Breast epithelium (tissue), 3 donors: ENCODE data around the gene DPYD.

ENCODE experiments used
- POLR2A ChIP-seq: fragments of 450-650 bp; IDR thresholded peaks from one replicate; pipeline ENCODE4 v1.6.1; 2016; ENCODE audit warnings: antibody characterized with exemption, mild to moderate bottlenecking, moderate library complexity
- TF ChIP-seq, protein P1 (sequence below), 3 donors: fragments of 450-650 bp; IDR thresholded peaks; one replicate each; pipeline ENCODE4 v1.5.1; 2016 to 2017; ENCODE audit warnings: antibody characterized with exemption in 3 of 3, mild to moderate bottlenecking in 3 of 3, moderate library complexity in 3 of 3

DNA sequence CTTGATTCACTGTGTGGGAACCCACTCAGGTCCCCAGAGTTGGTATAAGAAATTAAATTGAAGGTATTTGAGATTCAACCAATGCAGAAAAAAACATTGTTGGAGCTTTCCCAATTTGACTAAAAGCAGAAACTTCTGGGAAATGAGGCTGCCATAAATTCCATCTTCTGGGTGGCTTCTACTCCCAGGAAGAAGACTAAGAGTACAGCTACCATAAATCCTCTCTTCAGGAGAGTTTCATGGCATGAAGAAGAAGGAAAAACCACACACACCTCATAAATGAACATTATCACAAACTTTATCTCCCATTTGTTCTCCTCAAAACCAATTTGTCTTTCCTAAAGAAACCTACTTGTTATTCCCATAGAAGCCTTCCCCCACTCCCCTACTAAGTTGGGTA, 283.9 kb downstream of the DPYD start:
- TF ChIP-seq, protein P1, sequence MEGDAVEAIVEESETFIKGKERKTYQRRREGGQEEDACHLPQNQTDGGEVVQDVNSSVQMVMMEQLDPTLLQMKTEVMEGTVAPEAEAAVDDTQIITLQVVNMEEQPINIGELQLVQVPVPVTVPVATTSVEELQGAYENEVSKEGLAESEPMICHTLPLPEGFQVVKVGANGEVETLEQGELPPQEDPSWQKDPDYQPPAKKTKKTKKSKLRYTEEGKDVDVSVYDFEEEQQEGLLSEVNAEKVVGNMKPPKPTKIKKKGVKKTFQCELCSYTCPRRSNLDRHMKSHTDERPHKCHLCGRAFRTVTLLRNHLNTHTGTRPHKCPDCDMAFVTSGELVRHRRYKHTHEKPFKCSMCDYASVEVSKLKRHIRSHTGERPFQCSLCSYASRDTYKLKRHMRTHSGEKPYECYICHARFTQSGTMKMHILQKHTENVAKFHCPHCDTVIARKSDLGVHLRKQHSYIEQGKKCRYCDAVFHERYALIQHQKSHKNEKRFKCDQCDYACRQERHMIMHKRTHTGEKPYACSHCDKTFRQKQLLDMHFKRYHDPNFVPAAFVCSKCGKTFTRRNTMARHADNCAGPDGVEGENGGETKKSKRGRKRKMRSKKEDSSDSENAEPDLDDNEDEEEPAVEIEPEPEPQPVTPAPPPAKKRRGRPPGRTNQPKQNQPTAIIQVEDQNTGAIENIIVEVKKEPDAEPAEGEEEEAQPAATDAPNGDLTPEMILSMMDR (IDR thresholded peaks at IDR 0.05), result no peak
- TF ChIP-seq POLR2A, result no peak
